Mucosa of descending colon (tissue), 3 donors: ENCODE results near the gene RHBDD1. TPM values are rescaled to one million over a fixed set of nuclear protein-coding genes. Genes with fewer than 3 reads are reported as not detected.

Experiments
- ATAC-seq: fragments of 200-7000 bp; cut with Tn5 transposase; one replicate; pipeline ENCODE4 v1.9.1; 2020; ENCODE audit warnings: mild to moderate bottlenecking, moderate library complexity
- DNase-seq, 3 donors: peaks; one replicate each; pipeline ENCODE4 v3.0.0-alpha.2; 2020
- H3K36me3 ChIP-seq: fragments of 200-600 bp; one replicate; pipeline ENCODE4 v1.8.0; 2021; ENCODE audit warnings: low read depth, mild to moderate bottlenecking
- H3K4me1 ChIP-seq: fragments of 200-600 bp; one replicate; pipeline ENCODE4 v1.8.0; 2021; ENCODE audit warnings: low read depth, mild to moderate bottlenecking
- H3K4me3 ChIP-seq: fragments of 200-600 bp; one replicate; pipeline ENCODE4 v1.8.0; 2021; ENCODE audit warnings: mild to moderate bottlenecking
- H3K9me3 ChIP-seq: fragments of 200-600 bp; one replicate; pipeline ENCODE4 v1.8.0; 2021; ENCODE audit warnings: mild to moderate bottlenecking
- intact Hi-C, 2 donors: fragments of 100-400 bp; cut with DNase I in 1 of 2; cut with micrococcal nuclease in 1 of 2; formaldehyde crosslinking; loops; one replicate each; pipeline versions ENCODE4 v1.11.0 to v1.11.1; 2022; cut with DNase I, micrococcal nuclease
- total RNA-seq, 3 donors: library from RNA; stranded (reverse); fragmentation: NEBNext Ultra II Directional in 2 of 3; extraction: Animal tissue kit (Norgen Biotek cat#: 25700) in 2 of 3; gene quantifications; one replicate each; pipeline versions ENCODE4 v1.2.1 to v1.2.4, GENCODE V29; 2021 to 2023
- TF ChIP-seq, protein P1 (sequence below): fragments of 200-600 bp; IDR thresholded peaks from one replicate; pipeline ENCODE4 v1.8.0; 2022; ENCODE audit warnings: antibody characterized with exemption, mild to moderate bottlenecking
- donor health status: DM: no; HTN: no; CAD: no; lungs with moderate emphysema.
- donor health status: DM: no; HTN: no; CAD: no.
- donor health status: DM: no; HTN: yes; CAD: no.

RHBDD1 gene
- total RNA-seq, 3 donors from 2014 or later: 28.7 to 41.6 (median 30.5) TPM

DNA sequence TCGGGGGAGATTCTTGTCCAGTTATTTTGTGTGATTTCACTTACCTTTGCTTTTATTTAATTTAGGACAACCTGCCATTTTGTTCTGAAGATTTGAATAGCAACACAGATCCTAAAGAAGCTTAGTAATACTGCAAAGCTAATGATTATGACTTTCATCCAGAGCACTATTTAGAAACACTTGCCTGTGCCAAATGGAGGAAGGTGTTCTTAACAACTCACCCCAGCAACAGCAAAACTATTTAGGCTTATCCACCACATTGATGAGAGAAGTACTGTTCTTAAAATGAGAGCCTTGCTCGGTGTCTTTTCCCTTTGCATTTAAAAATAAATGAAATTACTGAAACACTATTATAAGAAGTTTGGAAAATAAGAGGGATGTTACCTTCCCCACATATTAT lies 59.7 kb downstream of the RHBDD1 start:
- Histone ChIP-seq H3K4me1 (no peaks in the 10 kb centered on the region), H3K36me3 (no peaks in the 10 kb centered on the region), H3K4me3 (no peak overlapping the region), H3K9me3 (no peaks in the 10 kb centered on the region)
- DNase-seq (no peak), ATAC-seq (no peak)
- TF ChIP-seq, protein P1, sequence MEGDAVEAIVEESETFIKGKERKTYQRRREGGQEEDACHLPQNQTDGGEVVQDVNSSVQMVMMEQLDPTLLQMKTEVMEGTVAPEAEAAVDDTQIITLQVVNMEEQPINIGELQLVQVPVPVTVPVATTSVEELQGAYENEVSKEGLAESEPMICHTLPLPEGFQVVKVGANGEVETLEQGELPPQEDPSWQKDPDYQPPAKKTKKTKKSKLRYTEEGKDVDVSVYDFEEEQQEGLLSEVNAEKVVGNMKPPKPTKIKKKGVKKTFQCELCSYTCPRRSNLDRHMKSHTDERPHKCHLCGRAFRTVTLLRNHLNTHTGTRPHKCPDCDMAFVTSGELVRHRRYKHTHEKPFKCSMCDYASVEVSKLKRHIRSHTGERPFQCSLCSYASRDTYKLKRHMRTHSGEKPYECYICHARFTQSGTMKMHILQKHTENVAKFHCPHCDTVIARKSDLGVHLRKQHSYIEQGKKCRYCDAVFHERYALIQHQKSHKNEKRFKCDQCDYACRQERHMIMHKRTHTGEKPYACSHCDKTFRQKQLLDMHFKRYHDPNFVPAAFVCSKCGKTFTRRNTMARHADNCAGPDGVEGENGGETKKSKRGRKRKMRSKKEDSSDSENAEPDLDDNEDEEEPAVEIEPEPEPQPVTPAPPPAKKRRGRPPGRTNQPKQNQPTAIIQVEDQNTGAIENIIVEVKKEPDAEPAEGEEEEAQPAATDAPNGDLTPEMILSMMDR: no peak
- intact Hi-C loops: no loop called here

DNA sequence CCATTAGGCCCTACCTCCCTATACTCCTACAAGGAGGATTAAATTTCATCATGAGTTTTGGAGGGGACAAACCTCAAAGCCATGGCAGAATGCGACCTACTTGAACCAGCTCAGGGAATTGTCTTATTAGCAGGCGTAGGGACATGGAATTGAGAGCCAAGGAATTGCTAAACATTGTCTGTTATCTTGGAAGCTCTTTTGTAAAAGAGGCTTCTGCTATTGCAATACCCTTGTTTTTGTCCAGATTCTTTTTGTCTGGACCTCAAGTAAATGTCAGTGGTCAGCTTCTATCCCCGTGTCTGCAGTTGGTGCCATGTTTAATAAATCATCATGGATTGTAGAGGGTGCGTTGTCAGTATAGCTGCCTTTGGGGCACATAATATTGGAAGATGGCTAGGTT lies 62.3 kb downstream of the RHBDD1 start:
- ATAC-seq: no peak
- intact Hi-C loops: no loop called here

DNA sequence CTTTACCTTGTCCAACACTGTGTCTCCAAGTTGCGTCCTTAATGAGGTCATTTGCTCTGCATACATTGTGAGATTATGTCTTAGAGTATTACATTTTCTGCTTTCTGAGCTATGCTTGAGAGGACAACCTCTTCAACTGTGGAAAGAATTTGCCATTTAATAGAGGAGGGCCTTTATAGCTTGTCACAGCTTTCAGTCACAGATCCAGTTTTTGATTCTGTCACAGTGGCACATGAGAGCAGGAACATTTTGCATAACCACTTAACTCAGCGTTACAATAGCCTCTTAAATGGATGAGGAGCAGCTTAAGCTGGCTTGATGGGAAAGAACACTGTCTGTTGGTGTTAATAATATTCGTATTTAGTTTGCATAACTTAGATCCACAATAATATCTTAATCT lies 63.0 kb downstream of the RHBDD1 start:
- H3K4me3 ChIP-seq: no peak overlapping the region
- no peaks in the 10 kb centered on the region for H3K4me1 ChIP-seq
- DNase-seq: no peak
- H3K9me3 ChIP-seq: no peaks in the 10 kb centered on the region
- TF ChIP-seq, protein P1: no peak
- no peaks in the 10 kb centered on the region for H3K36me3 ChIP-seq
- no peak for ATAC-seq
- intact Hi-C loops: no loop called here

More for the DNA sequence above, 62.3 kb downstream of the RHBDD1 start:
- Histone ChIP-seq H3K9me3 (no peaks in the 10 kb centered on the region), H3K4me1 (no peaks in the 10 kb centered on the region), H3K36me3 (no peaks in the 10 kb centered on the region), H3K4me3 (no peak overlapping the region)
- DNase-seq: no peak
- TF ChIP-seq, protein P1: no peak

DNA sequence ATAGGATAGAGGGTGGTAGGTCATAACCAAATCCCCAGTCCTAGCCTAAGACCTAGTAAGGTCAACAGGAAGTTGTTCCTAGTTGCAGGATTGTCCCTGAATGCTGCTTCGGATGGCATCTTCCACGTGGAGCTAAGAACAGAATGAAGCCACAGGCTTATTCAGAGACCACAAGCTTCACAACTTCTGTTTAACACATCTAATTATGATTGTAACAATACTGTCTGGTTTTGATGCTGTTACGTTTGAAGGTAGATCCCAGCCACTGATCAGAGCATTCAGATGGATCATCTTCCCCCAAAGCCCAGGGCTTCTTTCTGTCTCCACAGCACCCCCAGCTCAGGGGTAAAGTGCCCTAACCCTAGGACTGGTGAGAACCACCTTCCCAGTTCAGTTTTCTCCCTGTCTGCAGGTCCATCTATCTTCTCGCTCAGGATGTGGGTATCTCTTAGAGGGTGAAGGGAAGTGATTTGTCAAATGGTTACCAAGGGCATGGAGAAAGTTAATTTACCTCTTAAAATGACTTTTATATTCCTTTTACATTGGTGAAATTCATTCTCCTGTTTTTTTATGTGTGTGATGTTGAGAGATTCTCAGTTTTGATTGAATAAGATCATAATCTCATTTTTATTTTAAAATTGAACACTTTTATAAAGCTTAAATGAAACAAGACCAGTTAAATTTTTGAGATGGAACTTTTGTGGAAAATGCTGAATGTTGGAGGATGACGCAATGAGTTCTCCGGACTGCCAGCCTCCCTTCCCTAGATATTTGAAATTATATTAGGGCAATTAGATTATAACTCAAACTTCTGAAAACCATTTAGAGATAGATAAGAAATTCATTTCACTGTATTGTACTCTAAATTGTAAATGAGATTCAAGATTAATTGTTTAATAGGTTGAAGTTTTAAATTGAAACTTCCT lies 66.5 kb downstream of the RHBDD1 start:
- TF ChIP-seq, protein P1: no peak
- DNase-seq: no peak
- H3K36me3 ChIP-seq: no peaks in the 10 kb centered on the region
- no peak for ATAC-seq
- intact Hi-C loops: no loop called here
- H3K9me3 ChIP-seq: no peaks in the 10 kb centered on the region
- no peaks in the 10 kb centered on the region for H3K4me1 ChIP-seq
- no peak overlapping the region for H3K4me3 ChIP-seq

DNA sequence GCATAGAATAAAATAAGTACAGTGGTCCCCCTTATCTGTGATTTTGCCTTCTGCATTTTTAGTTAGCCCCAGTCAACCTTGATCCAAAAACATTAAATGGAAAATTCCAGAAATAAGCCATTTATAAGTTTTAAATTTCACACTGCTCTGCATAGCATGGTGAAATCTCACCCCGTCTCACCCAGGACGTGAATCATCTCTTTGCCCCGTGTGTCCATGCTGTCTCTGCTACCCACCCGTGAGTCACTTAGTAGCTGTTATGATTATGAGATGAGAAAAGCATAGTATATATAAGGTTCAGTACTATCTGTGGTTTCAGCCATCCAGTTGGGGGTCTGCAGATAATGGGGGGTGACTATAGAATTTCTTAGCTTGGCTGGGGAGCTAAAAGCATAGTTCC lies 67.3 kb downstream of the RHBDD1 start:
- Histone ChIP-seq H3K36me3 (no peaks in the 10 kb centered on the region), H3K4me3 (no peak overlapping the region), H3K4me1 (no peaks in the 10 kb centered on the region), H3K9me3 (no peaks in the 10 kb centered on the region)
- DNase-seq (no peak), ATAC-seq (no peak)
- TF ChIP-seq, protein P1: no peak
- intact Hi-C loops: no loop called here
